OCI-LY1 (cell line): ENCODE measurements around the gene ATCAY.

Experiments used
- CTCF ChIP-seq: fragments of 200-600 bp; sonication (generic), shearing (Covaris generic); IDR thresholded peaks from 2 replicates; pipeline ENCODE4 v1.5.1; 2017; ENCODE audit warnings: mild to moderate bottlenecking, antibody characterized with exemption, low read length, moderate library complexity, mixed read lengths
- EZH2 ChIP-seq: fragments of 200-600 bp; sonication (generic), shearing (Covaris generic); IDR thresholded peaks from 2 replicates; pipeline ENCODE4 v1.8.0; 2017; ENCODE audit warnings: borderline replicate concordance, mixed run types, mild to moderate bottlenecking, antibody characterized with exemption, low read length, moderate library complexity, mixed read lengths

GRCh38 chr19:3970313-3970807, 89.9 kb downstream of the ATCAY start:
- TF ChIP-seq CTCF = no peak
- no peak for TF ChIP-seq EZH2
